ENCODE measurements around the gene TSHZ2.
"Not testable (repeated sequence)": the region's sequence is repeated elsewhere in the genome, so short reads cannot be mapped to it uniquely, and the experiment has no call there.

Gene TSHZ2

GRCh38 chr20:53419693-53420460 lies 447.7 kb downstream of the TSHZ2 start:
- DNase-seq (ENCODE audit: low read depth) = no peak

- DNase-seq (ENCODE audit: low read depth) = no peak
These were observed 449.2 kb downstream of the TSHZ2 start for GRCh38 chr20:53421343-53421742.

GRCh38 chr20:53422039-53422438 lies 449.9 kb downstream of the TSHZ2 start:
- no peak for DNase-seq (ENCODE audit: low read depth)

- DNase-seq (ENCODE audit: low read depth) = no peak
These were observed 451.5 kb downstream of the TSHZ2 start for GRCh38 chr20:53423587-53424146.

- no peak for DNase-seq (ENCODE audit: low read depth)
These were observed 453.3 kb downstream of the TSHZ2 start for GRCh38 chr20:53425481-53425880.

GRCh38 chr20:53425941-53426340 lies 453.8 kb downstream of the TSHZ2 start:
- DNase-seq (ENCODE audit: low read depth) = no peak

GRCh38 chr20:53426766-53427312 lies 454.7 kb downstream of the TSHZ2 start:
- no peak for DNase-seq (ENCODE audit: low read depth)

GRCh38 chr20:53427951-53428350 lies 455.8 kb downstream of the TSHZ2 start:
- DNase-seq (ENCODE audit: low read depth) = no peak

GRCh38 chr20:53428588-53428987 lies 456.4 kb downstream of the TSHZ2 start:
- DNase-seq (ENCODE audit: low read depth) = no peak

GRCh38 chr20:53428996-53429395 lies 456.8 kb downstream of the TSHZ2 start:
- no peak for DNase-seq (ENCODE audit: low read depth)

GRCh38 chr20:53434662-53435061 lies 462.5 kb downstream of the TSHZ2 start:
- DNase-seq (ENCODE audit: low read depth) = no peak

- DNase-seq (ENCODE audit: low read depth) = not testable (repeated sequence)
These were observed 464.8 kb downstream of the TSHZ2 start for GRCh38 chr20:53436927-53437326.

GRCh38 chr20:53438368-53438767 lies 466.2 kb downstream of the TSHZ2 start:
- no peak for DNase-seq (ENCODE audit: low read depth)

GRCh38 chr20:53439046-53439445 lies 466.9 kb downstream of the TSHZ2 start:
- DNase-seq (ENCODE audit: low read depth) = no peak

- DNase-seq (ENCODE audit: low read depth) = no peak
These were observed 467.5 kb downstream of the TSHZ2 start for GRCh38 chr20:53439616-53440015.

- no peak for DNase-seq (ENCODE audit: low read depth)
These were observed 472.4 kb downstream of the TSHZ2 start for GRCh38 chr20:53444401-53445149.

- DNase-seq (ENCODE audit: low read depth) = no peak
These were observed 473.2 kb downstream of the TSHZ2 start for GRCh38 chr20:53445321-53445731.

- DNase-seq (ENCODE audit: low read depth) = no peak
These were observed 473.8 kb downstream of the TSHZ2 start for GRCh38 chr20:53445932-53446331.

- DNase-seq (ENCODE audit: low read depth) = no peak
These were observed 475.2 kb downstream of the TSHZ2 start for GRCh38 chr20:53447316-53447715.

- no peak for DNase-seq (ENCODE audit: low read depth)
These were observed 476.3 kb downstream of the TSHZ2 start for GRCh38 chr20:53448426-53448825.

- DNase-seq (ENCODE audit: low read depth) = no peak
These were observed 476.7 kb downstream of the TSHZ2 start for GRCh38 chr20:53448875-53449274.

- DNase-seq (ENCODE audit: low read depth) = no peak
These were observed 480.9 kb downstream of the TSHZ2 start for GRCh38 chr20:53453076-53453475.
